HG03439 (cell line): ENCODE measurements around the gene HIVEP3.
"Not testable (repeated sequence)": the region's sequence is repeated elsewhere in the genome, so short reads cannot be mapped to it uniquely, and the experiment has no call there.

Source experiments
- ATAC-seq: cut with Tn5 transposase; IDR thresholded peaks from one replicate; pipeline ENCODE4 v1.9.1; 2021; ENCODE audit warnings: mild to moderate bottlenecking, moderate library complexity; ENCODE audit not compliant: unreplicated experiment

HIVEP3 gene

GRCh38 chr1:41698916-41699860 lies 219.5 kb downstream of the HIVEP3 start:
- peak; percentile 96 for ATAC-seq

DNA sequence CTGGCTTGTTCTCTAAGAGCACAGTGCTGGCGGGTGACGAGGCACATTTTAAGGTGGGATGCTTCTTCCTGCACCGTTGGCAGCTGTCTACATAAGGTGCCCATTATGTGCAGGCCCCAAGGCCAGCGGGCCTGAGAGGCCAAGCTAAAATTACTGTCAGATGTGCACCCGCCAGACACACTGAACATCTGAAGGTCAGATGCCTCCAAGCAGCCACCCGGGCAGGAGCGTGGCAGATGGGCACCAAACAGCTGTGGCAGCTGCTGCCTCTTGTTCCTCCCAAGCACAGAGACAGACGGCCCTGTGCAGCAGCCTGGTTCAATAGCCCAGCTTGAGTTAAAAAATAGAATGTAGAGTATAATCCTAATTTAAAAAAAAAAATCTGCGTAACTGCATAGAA lies 222.3 kb downstream of the HIVEP3 start:
- ATAC-seq, result no peak

GRCh38 chr1:41695118-41695745 lies 223.5 kb downstream of the HIVEP3 start:
- ATAC-seq, result no peak

DNA sequence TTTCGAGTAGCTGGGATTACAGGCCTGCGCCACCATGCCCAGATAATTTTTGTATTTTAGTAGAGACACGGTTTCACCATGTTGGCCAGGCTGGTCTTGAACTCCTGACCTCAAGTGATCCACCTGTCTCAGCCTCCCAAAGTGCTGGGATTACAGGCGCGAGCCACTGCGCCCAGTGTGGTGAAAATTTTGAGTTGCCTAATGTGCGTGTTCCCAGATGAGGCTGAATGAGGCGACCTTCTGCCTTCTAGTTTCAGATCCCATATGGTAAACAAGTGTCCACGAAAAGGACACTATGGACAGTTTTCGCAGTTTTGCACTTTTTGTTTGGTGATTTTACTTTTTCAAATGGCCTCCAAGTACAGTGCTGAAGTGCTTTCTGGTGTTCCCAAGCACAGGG lies 226.8 kb downstream of the HIVEP3 start:
- ATAC-seq, result not testable (repeated sequence)

GRCh38 chr1:41691424-41691823 lies 227.3 kb downstream of the HIVEP3 start:
- ATAC-seq, result no peak

- no peak for ATAC-seq
Measured at GRCh38 chr1:41690331-41690730, 228.4 kb downstream of the HIVEP3 start.

DNA sequence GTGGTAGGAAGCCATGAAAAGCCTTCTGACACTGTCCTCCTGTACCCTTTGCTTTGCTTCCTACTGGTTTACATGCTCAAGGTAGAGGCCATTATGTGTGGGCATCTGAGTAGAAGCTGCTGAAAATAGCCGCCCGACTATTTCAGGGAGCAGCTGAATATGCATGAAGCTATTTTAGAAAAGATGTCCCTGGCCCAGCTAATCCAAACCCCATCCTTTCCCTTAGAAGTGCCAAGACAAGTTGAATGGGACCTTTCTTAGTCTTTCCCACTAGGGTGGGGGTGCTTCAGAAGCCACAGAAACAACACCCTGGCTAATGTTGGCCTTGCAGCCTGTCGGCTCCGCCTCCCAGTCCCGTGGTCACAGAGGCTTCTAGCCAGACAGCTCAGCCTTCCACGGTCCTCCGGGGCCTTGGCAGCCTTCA lies 229.2 kb downstream of the HIVEP3 start:
- no peak for ATAC-seq

DNA sequence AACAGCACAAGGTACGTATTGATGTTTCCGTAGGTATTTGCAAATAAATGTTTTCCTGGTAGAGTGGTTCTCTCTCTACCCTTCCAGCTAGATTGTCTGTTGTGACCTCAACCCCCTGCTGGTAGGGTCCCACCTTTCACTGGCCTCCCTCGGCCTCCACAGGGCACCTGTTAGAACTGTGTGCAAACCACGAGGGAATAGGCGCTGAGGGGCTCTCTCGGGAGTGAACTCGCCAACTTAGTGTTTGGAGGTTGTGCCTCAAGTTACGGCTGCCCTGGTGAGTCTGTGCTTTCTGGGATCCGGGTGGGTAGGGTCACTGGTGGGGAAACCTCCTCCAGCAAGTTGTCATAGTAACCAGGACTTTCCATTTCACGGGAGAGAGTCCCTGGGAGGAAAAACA lies 229.6 kb downstream of the HIVEP3 start:
- no peak for ATAC-seq

GRCh38 chr1:41687007-41687406 lies 231.7 kb downstream of the HIVEP3 start:
- no peak for ATAC-seq

DNA sequence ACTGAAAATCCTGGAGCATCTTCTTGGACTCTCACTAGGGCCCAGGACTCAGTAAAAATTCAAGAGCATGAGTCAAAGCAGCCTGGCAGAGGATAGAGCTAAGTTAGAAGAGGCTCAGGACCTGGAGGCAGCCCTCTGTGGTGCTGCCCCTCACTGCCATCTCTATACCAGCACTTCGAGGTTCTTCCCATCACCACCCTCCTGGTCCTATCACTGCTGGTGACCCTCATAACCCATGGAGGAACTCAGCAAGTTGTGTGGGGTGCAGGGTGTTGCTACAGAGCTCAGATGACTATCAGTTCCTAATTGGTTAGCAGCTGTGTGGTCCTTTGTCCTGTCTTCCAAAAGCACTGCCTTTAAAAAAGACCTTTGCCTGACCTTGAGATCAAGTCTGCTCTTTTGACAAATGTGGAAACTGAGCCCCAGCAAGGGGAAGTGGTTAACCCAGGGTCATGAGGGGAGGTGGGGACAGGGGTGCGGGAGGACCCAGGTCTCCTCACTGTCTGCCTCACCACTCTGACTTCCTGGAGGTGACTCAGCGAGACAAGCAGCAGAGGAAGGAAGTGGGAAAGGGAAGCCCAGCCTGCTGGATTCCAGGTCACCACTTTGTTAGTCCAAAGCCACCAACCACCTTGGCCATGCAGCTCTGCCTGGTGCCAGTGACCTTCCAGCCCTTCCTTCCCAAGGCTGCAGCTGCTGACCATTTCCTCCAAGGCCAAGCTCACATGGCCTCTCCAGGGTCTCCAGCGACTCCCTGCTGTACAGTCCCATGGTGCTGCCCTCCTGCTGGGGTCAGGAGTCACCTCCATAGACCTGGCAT lies 234.8 kb downstream of the HIVEP3 start:
- no peak for ATAC-seq

DNA sequence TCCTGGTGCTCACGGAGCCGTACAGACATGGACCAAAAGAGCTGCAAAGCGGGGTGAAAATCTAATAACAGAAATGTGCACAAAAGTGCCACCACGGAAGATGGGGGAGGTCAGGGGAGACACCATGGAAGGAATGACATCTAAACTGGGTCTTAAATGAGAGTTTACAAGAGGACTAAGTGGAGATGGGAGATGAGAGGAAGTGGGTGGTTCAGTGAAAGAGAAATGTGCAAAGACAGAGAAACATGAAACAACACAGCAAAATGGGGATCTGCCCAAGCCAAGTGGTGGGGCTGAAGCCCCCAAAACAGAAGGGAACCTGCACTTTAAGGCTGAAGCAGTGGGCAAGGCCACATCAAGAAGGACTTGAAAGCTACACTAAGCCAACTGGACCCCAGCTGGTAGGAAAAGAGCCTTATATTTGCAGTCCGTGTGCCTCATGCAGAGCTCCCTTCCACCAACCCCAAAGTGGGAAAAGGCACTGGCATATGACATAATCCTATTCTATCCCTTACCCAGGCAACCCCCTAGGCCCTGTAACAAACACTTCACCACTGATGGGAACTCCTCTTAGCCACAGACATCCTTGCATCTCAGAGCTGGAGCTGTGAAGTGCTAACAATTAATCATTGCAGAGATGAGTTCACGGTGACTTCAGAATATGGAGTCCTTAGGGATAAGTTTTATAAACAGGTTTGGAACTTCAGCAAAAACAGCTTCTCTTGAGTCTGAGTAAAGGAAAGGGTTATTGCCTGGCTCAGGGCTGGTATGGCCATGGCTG lies 235.7 kb downstream of the HIVEP3 start:
- ATAC-seq, result no peak

GRCh38 chr1:41682149-41682548 lies 236.6 kb downstream of the HIVEP3 start:
- no peak for ATAC-seq

- no peak for ATAC-seq
Measured at GRCh38 chr1:41681331-41682098, 237.2 kb downstream of the HIVEP3 start.

GRCh38 chr1:41679994-41680393 lies 238.7 kb downstream of the HIVEP3 start:
- no peak for ATAC-seq

DNA sequence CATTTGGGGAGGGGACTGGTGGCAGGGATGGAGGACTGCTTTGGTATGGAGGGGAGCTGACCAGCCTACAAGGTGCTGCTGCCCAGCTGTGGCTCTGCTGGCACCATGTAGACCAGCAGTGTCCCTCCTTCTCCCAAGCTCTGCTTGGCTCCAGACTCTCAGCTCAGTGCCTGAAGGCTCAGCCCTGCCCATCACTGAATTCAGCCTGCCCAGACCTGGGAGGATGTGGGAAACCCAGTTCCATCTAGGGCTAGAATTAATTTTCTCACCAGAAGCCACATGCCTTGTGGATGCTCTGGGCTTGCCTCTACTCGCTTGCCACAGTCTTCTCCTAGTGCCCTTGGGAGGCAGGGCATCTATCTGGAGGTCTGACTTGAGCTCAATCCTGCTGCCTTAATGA lies 239.2 kb downstream of the HIVEP3 start:
- no peak for ATAC-seq

DNA sequence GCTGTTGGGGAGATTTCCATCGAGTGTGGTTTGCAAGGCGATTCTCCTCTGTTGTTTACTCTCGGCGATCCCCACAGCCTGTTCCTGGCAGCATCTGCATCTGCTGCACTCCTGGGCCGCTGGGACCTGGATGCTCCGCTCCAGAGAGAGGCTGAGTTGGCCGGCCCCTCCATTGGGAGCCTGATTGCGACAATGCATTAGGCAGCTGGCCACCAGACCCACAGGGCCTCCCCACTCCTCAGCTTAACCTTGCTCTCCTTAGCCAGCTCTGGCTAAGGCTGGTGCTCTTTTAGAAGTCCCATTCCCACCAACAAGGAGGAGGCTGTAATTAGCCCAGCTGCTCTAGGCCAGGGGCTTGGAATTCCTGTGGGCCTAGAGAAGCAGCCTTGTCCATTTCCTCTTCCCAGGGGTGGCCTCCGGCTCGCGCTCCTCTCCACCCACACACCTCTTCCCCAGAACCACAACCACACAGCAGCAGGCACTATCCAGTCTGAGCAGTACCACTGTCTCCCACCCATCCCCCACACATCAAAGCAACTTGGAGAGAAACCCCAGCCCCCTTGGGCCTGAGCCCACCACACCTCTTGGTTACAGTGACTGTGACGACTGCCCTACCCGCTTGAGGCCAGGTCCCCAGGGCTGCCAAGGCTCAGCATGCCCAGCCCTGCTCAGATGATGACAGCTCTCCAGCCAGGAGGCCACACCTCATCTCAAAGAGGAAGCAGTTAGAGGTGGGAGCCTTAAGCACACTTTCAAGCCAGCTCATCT lies 240.4 kb downstream of the HIVEP3 start:
- no peak for ATAC-seq

DNA sequence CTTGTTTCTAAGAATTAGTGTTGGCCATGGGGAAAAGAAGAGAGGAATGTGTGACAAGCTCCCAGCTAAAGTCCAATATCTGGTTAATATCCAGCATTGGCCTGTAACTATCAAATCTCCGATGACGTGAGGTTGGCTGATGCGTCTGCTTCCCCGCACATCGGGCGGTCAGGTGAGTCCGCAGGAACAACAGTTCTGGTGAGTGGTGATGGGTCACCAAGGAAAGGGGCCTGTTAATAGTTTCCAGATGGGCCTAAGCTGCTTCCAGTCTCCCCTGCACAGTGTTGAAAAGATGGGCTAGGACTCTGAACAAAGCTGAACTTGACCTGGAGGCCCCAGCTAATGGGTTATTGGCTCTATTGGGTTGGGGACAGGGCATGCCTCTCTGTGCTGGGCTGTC lies 241.1 kb downstream of the HIVEP3 start:
- no peak for ATAC-seq

DNA sequence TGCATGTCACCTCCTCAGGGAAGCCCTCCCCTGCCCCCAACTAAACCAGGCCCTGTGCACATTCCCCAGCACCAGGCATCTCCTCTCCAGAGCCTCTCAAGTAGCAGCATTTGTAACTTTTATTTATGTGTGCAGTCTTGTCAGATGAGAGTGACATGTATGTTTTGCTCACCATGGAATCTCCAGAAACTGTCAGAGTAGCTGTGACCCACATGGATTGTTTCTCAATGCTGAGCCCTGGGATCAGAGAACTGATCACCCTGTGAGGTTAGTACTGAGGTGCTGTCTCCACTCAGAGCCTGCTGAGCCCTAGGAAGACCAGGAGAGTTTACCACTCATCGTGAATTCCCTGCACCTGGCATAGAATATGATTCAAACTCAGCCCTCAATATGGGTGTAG lies 243.3 kb downstream of the HIVEP3 start:
- ATAC-seq, result no peak

DNA sequence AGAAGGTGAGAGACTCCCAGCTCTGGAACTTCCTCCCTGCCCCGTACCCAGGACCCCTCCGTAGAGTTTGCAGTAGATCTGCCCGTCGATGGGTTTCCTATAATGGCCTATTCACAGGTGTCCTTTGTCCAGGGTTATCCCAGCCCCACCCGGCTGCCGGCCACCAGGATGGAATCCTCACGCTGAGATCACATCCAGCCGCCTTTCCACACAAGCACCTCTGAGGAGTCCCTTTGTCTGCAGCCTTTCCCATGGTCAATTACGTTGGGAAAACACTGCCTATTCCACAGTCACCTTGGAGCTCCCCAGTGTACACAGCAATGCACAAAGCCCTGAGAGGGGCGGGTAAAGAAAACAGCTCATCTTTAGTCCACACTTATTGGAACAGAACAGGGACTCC lies 244.2 kb downstream of the HIVEP3 start:
- ATAC-seq, result no peak
